H1 (cell line): ENCODE data around the gene GPR25. TPM values are rescaled to one million over a fixed set of nuclear protein-coding genes. Genes with fewer than 3 reads are reported as not detected.

Experiments
- CTCF ChIA-PET: fragments of 300-600 bp; sonication (Branson Sonifier 250); formaldehyde crosslinking; loops from one replicate; lab custom pipeline; 2021; ENCODE audit not compliant: partially characterized antibody; lab: Charles Lee
- POLR2A ChIA-PET: fragments of 300-600 bp; sonication (Branson Sonifier 250); formaldehyde crosslinking; loops from one replicate; lab custom pipeline; 2021; ENCODE audit warnings: inconsistent platforms; ENCODE audit not compliant: partially characterized antibody; lab: Charles Lee
- DNase-seq, 2 experiments: peaks; one replicate each; pipeline versions ENCODE4 v3.0.0 to v3.0.0-alpha.2; 2010 to 2022; ENCODE audit warnings: low spot score in 2 of 2, low read depth in 1 of 2, mixed read lengths in 1 of 2
- FAIRE-seq: peaks from 2 replicates; lab custom pipeline; 2011; peaks lifted over from hg19 to GRCh38; lab: Jason Lieb, UNC
- H2AFZ ChIP-seq: 2 replicates; pipeline ENCODE4 v1.8.1; 2012; ENCODE audit warnings: low read length, inconsistent platforms
- H2AK5ac ChIP-seq: 2 replicates; pipeline ENCODE4 v1.6.1; 2013; ENCODE audit warnings: low read depth, low read length
- H2BK120ac ChIP-seq: replicated peaks from 2 replicates; pipeline ENCODE3; 2013; ENCODE audit warnings: low read depth, low read length, inconsistent platforms
- H2BK12ac ChIP-seq: 2 replicates; pipeline ENCODE4 v1.6.1; 2013; ENCODE audit warnings: low read depth, low read length
- H2BK15ac ChIP-seq: 2 replicates; pipeline ENCODE4 v1.6.1; 2013; ENCODE audit warnings: low read length
- H2BK20ac ChIP-seq: 2 replicates; pipeline ENCODE4 v1.6.1; 2013; ENCODE audit warnings: low read length
- H2BK5ac ChIP-seq: 2 replicates; pipeline ENCODE4 v1.6.1; 2013; ENCODE audit warnings: low read depth, low read length
- H3K14ac ChIP-seq: 2 replicates; pipeline ENCODE4 v1.6.1; 2013; ENCODE audit warnings: inconsistent platforms; ENCODE audit not compliant: insufficient read length
- H3K18ac ChIP-seq: 2 replicates; pipeline ENCODE4 v1.6.1; 2013; ENCODE audit warnings: low read length; ENCODE audit errors: extremely low read depth
- H3K23ac ChIP-seq: 2 replicates; pipeline ENCODE4 v1.6.1; 2013; ENCODE audit warnings: inconsistent platforms; ENCODE audit not compliant: insufficient read length
- H3K23me2 ChIP-seq: 2 replicates; pipeline ENCODE4 v1.6.1; 2013; ENCODE audit warnings: low read depth, low read length
- H3K27ac ChIP-seq: 2 replicates; pipeline ENCODE4 v1.6.1; 2011; ENCODE audit warnings: low read depth, low read length, inconsistent platforms
- H3K27me3 ChIP-seq, 4 experiments: replicated peaks in 1 of 4; 1 replicate in 1 of 4; 2 replicates in 3 of 4; pipeline versions ENCODE4 v1.6.1 to v1.8.1; 2011 to 2013; ENCODE audit warnings: low read length in 3 of 4, mild to moderate bottlenecking in 3 of 4, inconsistent platforms in 2 of 4, mixed read lengths in 2 of 4, moderate library complexity in 1 of 4; ENCODE audit not compliant: control insufficient read depth in 3 of 4, insufficient read depth in 3 of 4; ENCODE audit errors: extremely low read depth in 1 of 4
- H3K36me3 ChIP-seq, 4 experiments: 2 replicates each; pipeline versions ENCODE4 v1.6.1 to v1.8.1; 2011 to 2013; ENCODE audit warnings: mild to moderate bottlenecking in 4 of 4, low read length in 3 of 4, moderate library complexity in 2 of 4, control low read depth in 1 of 4, inconsistent platforms in 1 of 4; ENCODE audit not compliant: insufficient read depth in 4 of 4, control insufficient read depth in 2 of 4
- H3K4ac ChIP-seq: replicated peaks from 2 replicates; pipeline ENCODE3; 2013; ENCODE audit warnings: low read length, low read depth, mixed read lengths, inconsistent platforms; ENCODE audit not compliant: insufficient read length
- H3K4me1 ChIP-seq, 4 experiments: replicated peaks in 1 of 4; 1 replicate in 1 of 4; 2 replicates in 3 of 4; pipeline versions ENCODE4 v1.6.1 to v1.8.1; 2011 to 2013; ENCODE audit warnings: low read length in 3 of 4, inconsistent platforms in 2 of 4, mixed read lengths in 1 of 4; ENCODE audit not compliant: insufficient read depth in 4 of 4, control insufficient read depth in 3 of 4
- H3K4me2 ChIP-seq, 2 experiments: 2 replicates each; pipeline versions ENCODE4 v1.6.1 to v1.8.1; 2011 to 2013; ENCODE audit warnings: low read depth in 2 of 2, low read length in 2 of 2, control low read depth in 1 of 2, inconsistent platforms in 1 of 2, mild to moderate bottlenecking in 1 of 2; ENCODE audit not compliant: insufficient read depth in 1 of 2
- H3K4me3 ChIP-seq, 4 experiments: fragments of 200-600, 300-600 bp in 1 of 4; sonication (generic), shearing (Covaris generic), sonication (Bioruptor Twin) in 1 of 4; 2 replicates each; pipeline versions ENCODE4 v1.5.1 to v1.8.1; 2011 to 2016; ENCODE audit warnings: low read length in 4 of 4, low read depth in 3 of 4, control low read depth in 2 of 4, inconsistent platforms in 2 of 4, mild to moderate bottlenecking in 2 of 4, mixed read lengths in 1 of 4, moderate library complexity in 1 of 4; ENCODE audit not compliant: insufficient read depth in 2 of 4; ENCODE audit errors: extremely low read depth in 1 of 4
- H3K56ac ChIP-seq: replicated peaks from 2 replicates; pipeline ENCODE3; 2013; ENCODE audit warnings: low read depth, mild to moderate bottlenecking, mixed read lengths, low read length, inconsistent platforms; ENCODE audit not compliant: insufficient read length
- H3K79me1 ChIP-seq: 2 replicates; pipeline ENCODE4 v1.6.1; 2013; ENCODE audit warnings: low read depth, low read length, control low read depth
- H3K79me2 ChIP-seq, 2 experiments: 2 replicates each; pipeline versions ENCODE4 v1.6.1 to v1.8.1; 2012 to 2013; ENCODE audit warnings: low read length in 2 of 2, mild to moderate bottlenecking in 2 of 2, inconsistent platforms in 1 of 2; ENCODE audit not compliant: insufficient read depth in 2 of 2, control insufficient read depth in 1 of 2
- H3K9ac ChIP-seq, 4 experiments: replicated peaks in 1 of 4; 1 replicate in 1 of 4; 2 replicates in 3 of 4; pipeline versions ENCODE4 v1.6.1 to v1.8.1; 2011 to 2013; ENCODE audit warnings: low read depth in 3 of 4, low read length in 3 of 4, control low read depth in 2 of 4, mild to moderate bottlenecking in 2 of 4, moderate library complexity in 2 of 4, inconsistent platforms in 1 of 4; ENCODE audit errors: extremely low read depth in 1 of 4
- H3K9me3 ChIP-seq, 2 experiments: 2 replicates each; pipeline versions ENCODE4 v1.6.1 to v1.8.1; 2012 to 2013; ENCODE audit warnings: mild to moderate bottlenecking in 2 of 2, moderate library complexity in 2 of 2, control low read depth in 1 of 2, inconsistent platforms in 1 of 2, low read depth in 1 of 2, low read length in 1 of 2, mixed read lengths in 1 of 2; ENCODE audit not compliant: insufficient read depth in 2 of 2
- H4K20me1 ChIP-seq, 2 experiments: replicated peaks in 1 of 2; 2 replicates each; pipeline versions ENCODE3 to v1.8.1; 2011 to 2013; ENCODE audit warnings: inconsistent platforms in 2 of 2, low read length in 2 of 2, mild to moderate bottlenecking in 1 of 2; ENCODE audit not compliant: insufficient read depth in 2 of 2, control insufficient read depth in 1 of 2
- H4K5ac ChIP-seq: 2 replicates; pipeline ENCODE4 v1.6.1; 2013; ENCODE audit warnings: low read length, low read depth, mixed read lengths, inconsistent platforms; ENCODE audit not compliant: insufficient read length
- H4K8ac ChIP-seq: 2 replicates; pipeline ENCODE4 v1.8.0; 2013; ENCODE audit warnings: mild to moderate bottlenecking, moderate library complexity, low read length, inconsistent platforms; ENCODE audit not compliant: insufficient read depth; ENCODE audit errors: extremely low read depth
- H4K91ac ChIP-seq: replicated peaks from 2 replicates; pipeline ENCODE3; 2013; ENCODE audit warnings: low read length, mixed read lengths, inconsistent platforms; ENCODE audit not compliant: insufficient read length
- BACH1 ChIP-seq: IDR thresholded peaks from 2 replicates; pipeline ENCODE4 v1.6.1; 2012; ENCODE audit warnings: low read length, improper control_type of control experiment
- CEBPB ChIP-seq: IDR thresholded peaks from 2 replicates; pipeline ENCODE4 v1.6.1; 2012; ENCODE audit warnings: low read depth, low read length
- CHD1 ChIP-seq: IDR thresholded peaks from 2 replicates; pipeline ENCODE4 v1.6.1; 2012; ENCODE audit warnings: low read depth, low read length, improper control_type of control experiment
- EP300 ChIP-seq, 2 experiments: IDR thresholded peaks; 1 replicate in 1 of 2; 2 replicates in 1 of 2; pipeline ENCODE4 v1.6.1; 2011 to 2012; ENCODE audit warnings: low read depth in 2 of 2, low read length in 2 of 2, mild to moderate bottlenecking in 2 of 2, borderline replicate concordance in 1 of 2, inconsistent platforms in 1 of 2, moderate library complexity in 1 of 2
- KDM1A ChIP-seq: fragments of 200-600, 300-600 bp; sonication (generic); IDR thresholded peaks from 2 replicates; pipeline ENCODE4 v1.7.1; 2016; ENCODE audit warnings: mild to moderate bottlenecking, low read length, borderline replicate concordance
- MAX ChIP-seq: IDR thresholded peaks from 2 replicates; pipeline ENCODE4 v1.6.1; 2012; ENCODE audit warnings: inconsistent platforms
- POLR2AphosphoS5 ChIP-seq: IDR thresholded peaks from 2 replicates; pipeline ENCODE4 v1.6.1; 2011; ENCODE audit warnings: low read depth, low read length
- RAD21 ChIP-seq, 2 experiments: IDR thresholded peaks in 1 of 2; conservative IDR thresholded peaks in 1 of 2; 2 replicates each; pipeline ENCODE4 v1.6.1; 2011; ENCODE audit warnings: low read depth in 2 of 2, low read length in 2 of 2, improper control_type of control experiment in 1 of 2, inconsistent platforms in 1 of 2, mild to moderate bottlenecking in 1 of 2, moderate library complexity in 1 of 2
- SIX5 ChIP-seq: IDR thresholded peaks from 2 replicates; pipeline ENCODE4 v1.6.1; 2011; ENCODE audit warnings: mild to moderate bottlenecking, low read depth, low read length
- SRF ChIP-seq: IDR thresholded peaks from 2 replicates; pipeline ENCODE4 v1.6.1; 2011; ENCODE audit warnings: mild to moderate bottlenecking, low read depth, low read length, moderate library complexity
- YY1 ChIP-seq: IDR thresholded peaks from 2 replicates; pipeline ENCODE4 v1.6.1; 2011; ENCODE audit warnings: low read depth, mild to moderate bottlenecking, low read length
- ZNF274 ChIP-seq: IDR thresholded peaks from 2 replicates; pipeline ENCODE4 v1.7.0; 2012; ENCODE audit warnings: low read length, borderline replicate concordance; ENCODE audit errors: extremely low read depth
- WGBS, 2 experiments: shearing (Covaris generic) in 1 of 2; methylation state at CpG; one replicate each; pipeline versions ENCODE4 v1.1.6 to v1.1.7; 2013 to 2015; ENCODE audit warnings: low lambda C conversion rate in 2 of 2, mixed read lengths in 2 of 2, inconsistent platforms in 1 of 2, low coverage in 1 of 2, missing lambda C conversion rate in 1 of 2; ENCODE audit not compliant: insufficient replicate concordance in 2 of 2, insufficient coverage in 1 of 2, insufficient read length in 1 of 2; ENCODE audit errors: extremely low coverage in 1 of 2, missing lambda C conversion rate in 1 of 2; 5-methylcytosine and 5-hydroxymethylcytosine counted together
- polyA plus RNA-seq, 7 experiments: library from polyadenylated mRNA; depleted of rRNA in 3 of 7; stranded (reverse) in 5 of 7; unstranded in 2 of 7; fragments of >200 nt in 5 of 7; fragments of 200-250 nt in 2 of 7; gene quantifications; 1 replicate in 5 of 7; 2 replicates in 1 of 7; 4 replicates in 1 of 7; pipeline versions ENCODE4 v1.2.1 to v1.2.3, GENCODE V29; 2011 to 2013; ENCODE audit warnings: missing spikeins in 2 of 7, mixed read lengths in 2 of 7
- total RNA-seq: library from RNA; stranded (reverse); fragmentation: NEBNext Ultra II Directional; extraction: Animal tissue kit (Norgen Biotek cat#: 25700); gene quantifications from 2 replicates; pipeline ENCODE4 v1.2.1, GENCODE V29; 2021

The GPR25 gene
- total and polyA plus RNA-seq, 2 of the 8 experiments (the other 6 are each of a cell fraction or from before 2014, with no cell fraction given): not detected

- H3K14ac ChIP-seq: no peak overlapping the region
- H3K36me3 ChIP-seq: peaks cover 4 to 32% (median 22%) of the 10 kb centered on the region in 4 experiments; a peak in 7 of 8 replicates
- H2AK5ac ChIP-seq: no peak overlapping the region
- ChIA-PET CTCF (interaction anchor here (0.6 to 8.6 kb wide), 10 partner anchors 9 to 175 kb away, joined by 3 to 47 read pairs (median 4); no protein-coding TSS in a partner anchor), POLR2A (interaction anchor here (0.7 to 11.2 kb wide), 7 partner anchors 11 to 30 kb away, joined by 3 to 208 read pairs (median 4); partner anchors contain the start of gene GPR25)
- peak overlapping the region; percentile 53; the same call in 1 of the 2 replicates for H2BK5ac ChIP-seq
- DNase-seq: no peak
- H3K79me2 ChIP-seq: peaks cover 3 to 58% of the 10 kb centered on the region in 2 experiments
- H2AFZ ChIP-seq: no peak overlapping the region
- H3K4me2 ChIP-seq: peak overlapping the region; percentile 9 to 95; a peak in 2 of 4 replicates
- H3K4me3 ChIP-seq: no peak overlapping the region
- FAIRE-seq: no peak
- H4K91ac ChIP-seq: no peak overlapping the region
- no peak overlapping the region for H4K8ac ChIP-seq
- H3K9me3 ChIP-seq: no peaks in the 10 kb centered on the region
- H2BK20ac ChIP-seq: no peak overlapping the region
- no peaks in the 10 kb centered on the region for H3K27me3 ChIP-seq
- H3K56ac ChIP-seq: no peak overlapping the region
- peaks cover 25% of the 10 kb centered on the region for H3K79me1 ChIP-seq
- H4K20me1 ChIP-seq: peaks cover 9 to 17% of the 10 kb centered on the region in 2 experiments
- no peak overlapping the region for H3K23ac ChIP-seq
- H2BK15ac ChIP-seq: no peak overlapping the region
- H3K18ac ChIP-seq: peak overlapping the region; percentile 60
- H2BK120ac ChIP-seq: no peak overlapping the region
- peak overlapping the region; percentile 39; the same call in 1 of the 2 replicates for H2BK12ac ChIP-seq
- peak overlapping the region; percentile 33 for H3K27ac ChIP-seq
- no peak overlapping the region for H3K9ac ChIP-seq
- H3K4ac ChIP-seq: no peak overlapping the region
- peaks cover 13 to 39% (median 30%) of the 10 kb centered on the region in 4 experiments for H3K4me1 ChIP-seq
- 80% methylated on average over 9 of the region's 9 CpGs; no CpG with 5 or more reads in 1 of the 2 experiments for WGBS, 2 experiments
- no peak overlapping the region for H4K5ac ChIP-seq
- peaks cover 8% of the 10 kb centered on the region for H3K23me2 ChIP-seq
- TF ChIP-seq YY1: no peak
- TF ChIP-seq MAX: no peak
- TF ChIP-seq ZNF274: no peak
- TF ChIP-seq KDM1A: no peak
- no peak for TF ChIP-seq BACH1
- no peak for TF ChIP-seq CHD1
- TF ChIP-seq EP300 (IDR thresholded peaks at IDR 0.05; ENCODE audit: borderline replicate concordance in 1 of 2, low read depth in 2 of 2, low read length in 2 of 2): no peak
- TF ChIP-seq SIX5: no peak
- no peak for TF ChIP-seq CEBPB
- TF ChIP-seq RAD21 (IDR thresholded peaks at IDR 0.05 in 1 of 2, conservative IDR thresholded peaks at IDR 0.05 in 1 of 2; ENCODE audit: low read depth in 2 of 2, low read length in 2 of 2): no peak
- TF ChIP-seq POLR2AphosphoS5: no peak
- TF ChIP-seq SRF: no peak
These were observed 23.2 kb downstream of the GPR25 start for GRCh38 chr1:200895801-200896530.
